ENCODE results near the gene SFRP5.
A peak's percentile ranks its signal among the peaks of the same experiment; 100 is the strongest.

Gene SFRP5

DNA sequence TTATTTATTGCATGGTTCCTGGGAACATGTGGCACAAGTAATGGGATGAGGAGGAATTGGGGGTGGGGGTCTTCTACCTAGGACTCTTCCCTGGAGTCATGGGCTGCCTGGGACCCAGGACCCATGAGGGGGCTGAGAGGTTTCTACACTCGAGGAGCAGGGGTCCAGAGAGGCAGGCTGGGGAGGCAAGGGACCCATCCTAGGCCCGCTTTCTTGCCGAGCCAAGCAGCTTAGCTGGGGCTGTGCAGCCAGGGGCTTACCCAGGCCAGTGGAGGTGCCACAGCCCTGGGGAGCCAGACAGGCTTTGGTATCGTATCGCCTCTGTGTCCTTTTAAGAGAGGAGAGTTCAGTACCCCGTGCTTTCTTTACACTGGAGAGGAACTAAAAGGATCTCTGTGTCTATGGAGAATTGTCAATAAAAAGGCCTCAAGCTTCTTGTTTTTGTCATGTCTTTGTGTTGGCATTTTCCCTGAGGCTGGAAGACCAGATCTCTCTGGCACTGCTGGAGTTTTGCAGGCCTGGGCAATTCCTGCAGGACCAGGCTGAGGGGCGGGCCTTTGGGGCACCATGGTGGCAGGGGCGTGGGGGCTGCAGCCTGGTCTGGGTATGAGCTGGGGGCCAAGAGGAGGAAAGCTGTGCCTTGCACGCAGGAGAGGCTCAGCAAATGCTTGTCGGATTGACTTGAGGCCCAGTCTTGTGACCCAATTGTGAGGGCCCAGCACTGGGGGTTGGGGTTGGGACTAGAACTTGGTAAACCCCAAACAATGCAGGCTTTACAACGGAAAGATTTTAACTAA is 11.1 kb downstream of the SFRP5 start:
- no peak for ATAC-seq
- TF ChIP-seq OSR1 (CRISPR knock-in tag; IDR thresholded peaks at IDR 0.05) (no peak), SNAI2 (CRISPR knock-in tag; IDR thresholded peaks at IDR 0.05) (no peak), TCF4 (CRISPR knock-in tag; IDR thresholded peaks at IDR 0.05; ENCODE audit: borderline replicate concordance) (no peak), ARNTL (CRISPR knock-in tag; IDR thresholded peaks at IDR 0.05; ENCODE audit: borderline replicate concordance, low read depth) (no peak), CSDC2 (CRISPR knock-in tag; IDR thresholded peaks at IDR 0.05) (no peak), BACH2 (CRISPR knock-in tag; IDR thresholded peaks at IDR 0.05; ENCODE audit: borderline replicate concordance) (no peak), TOX (CRISPR knock-in tag; IDR thresholded peaks at IDR 0.05; ENCODE audit: borderline replicate concordance) (no peak), ISL1 (CRISPR knock-in tag; IDR thresholded peaks at IDR 0.05) (no peak)
- TF ChIP-seq, protein P1, sequence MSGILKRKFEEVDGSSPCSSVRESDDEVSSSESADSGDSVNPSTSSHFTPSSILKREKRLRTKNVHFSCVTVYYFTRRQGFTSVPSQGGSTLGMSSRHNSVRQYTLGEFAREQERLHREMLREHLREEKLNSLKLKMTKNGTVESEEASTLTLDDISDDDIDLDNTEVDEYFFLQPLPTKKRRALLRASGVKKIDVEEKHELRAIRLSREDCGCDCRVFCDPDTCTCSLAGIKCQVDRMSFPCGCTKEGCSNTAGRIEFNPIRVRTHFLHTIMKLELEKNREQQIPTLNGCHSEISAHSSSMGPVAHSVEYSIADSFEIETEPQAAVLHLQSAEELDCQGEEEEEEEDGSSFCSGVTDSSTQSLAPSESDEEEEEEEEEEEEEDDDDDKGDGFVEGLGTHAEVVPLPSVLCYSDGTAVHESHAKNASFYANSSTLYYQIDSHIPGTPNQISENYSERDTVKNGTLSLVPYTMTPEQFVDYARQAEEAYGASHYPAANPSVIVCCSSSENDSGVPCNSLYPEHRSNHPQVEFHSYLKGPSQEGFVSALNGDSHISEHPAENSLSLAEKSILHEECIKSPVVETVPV (CRISPR knock-in tag; IDR thresholded peaks at IDR 0.05): no peak
- TF ChIP-seq, protein P2, sequence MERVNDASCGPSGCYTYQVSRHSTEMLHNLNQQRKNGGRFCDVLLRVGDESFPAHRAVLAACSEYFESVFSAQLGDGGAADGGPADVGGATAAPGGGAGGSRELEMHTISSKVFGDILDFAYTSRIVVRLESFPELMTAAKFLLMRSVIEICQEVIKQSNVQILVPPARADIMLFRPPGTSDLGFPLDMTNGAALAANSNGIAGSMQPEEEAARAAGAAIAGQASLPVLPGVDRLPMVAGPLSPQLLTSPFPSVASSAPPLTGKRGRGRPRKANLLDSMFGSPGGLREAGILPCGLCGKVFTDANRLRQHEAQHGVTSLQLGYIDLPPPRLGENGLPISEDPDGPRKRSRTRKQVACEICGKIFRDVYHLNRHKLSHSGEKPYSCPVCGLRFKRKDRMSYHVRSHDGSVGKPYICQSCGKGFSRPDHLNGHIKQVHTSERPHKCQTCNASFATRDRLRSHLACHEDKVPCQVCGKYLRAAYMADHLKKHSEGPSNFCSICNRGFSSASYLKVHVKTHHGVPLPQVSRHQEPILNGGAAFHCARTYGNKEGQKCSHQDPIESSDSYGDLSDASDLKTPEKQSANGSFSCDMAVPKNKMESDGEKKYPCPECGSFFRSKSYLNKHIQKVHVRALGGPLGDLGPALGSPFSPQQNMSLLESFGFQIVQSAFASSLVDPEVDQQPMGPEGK (CRISPR knock-in tag; IDR thresholded peaks at IDR 0.05; ENCODE audit: borderline replicate concordance): no peak
- TF ChIP-seq, protein P3, sequence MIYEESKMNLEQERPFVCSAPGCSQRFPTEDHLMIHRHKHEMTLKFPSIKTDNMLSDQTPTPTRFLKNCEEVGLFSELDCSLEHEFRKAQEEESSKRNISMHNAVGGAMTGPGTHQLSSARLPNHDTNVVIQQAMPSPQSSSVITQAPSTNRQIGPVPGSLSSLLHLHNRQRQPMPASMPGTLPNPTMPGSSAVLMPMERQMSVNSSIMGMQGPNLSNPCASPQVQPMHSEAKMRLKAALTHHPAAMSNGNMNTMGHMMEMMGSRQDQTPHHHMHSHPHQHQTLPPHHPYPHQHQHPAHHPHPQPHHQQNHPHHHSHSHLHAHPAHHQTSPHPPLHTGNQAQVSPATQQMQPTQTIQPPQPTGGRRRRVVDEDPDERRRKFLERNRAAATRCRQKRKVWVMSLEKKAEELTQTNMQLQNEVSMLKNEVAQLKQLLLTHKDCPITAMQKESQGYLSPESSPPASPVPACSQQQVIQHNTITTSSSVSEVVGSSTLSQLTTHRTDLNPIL (CRISPR knock-in tag; IDR thresholded peaks at IDR 0.05; ENCODE audit: low read depth): no peak

DNA sequence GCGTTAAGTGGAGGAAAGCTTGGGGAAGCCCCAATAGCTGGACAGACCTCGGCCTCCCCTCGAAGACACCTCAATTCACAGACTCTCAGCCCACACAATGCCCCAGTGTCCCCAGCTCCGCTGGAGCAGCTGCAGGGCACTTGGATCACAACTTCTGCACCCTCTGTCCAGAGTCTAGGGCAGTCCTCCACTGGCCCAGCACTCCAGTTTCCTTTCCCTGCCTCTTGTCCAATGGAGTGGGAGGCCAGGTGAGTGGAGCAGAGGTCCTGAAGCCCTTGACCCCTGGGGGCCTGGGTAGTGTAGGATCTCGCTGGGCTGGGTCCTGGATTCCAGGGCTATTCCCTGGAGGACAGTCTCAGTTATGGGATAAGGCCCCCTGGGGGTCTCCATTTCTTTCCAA is 11.9 kb downstream of the SFRP5 start:
- TF ChIP-seq, protein P2 (CRISPR knock-in tag; IDR thresholded peaks at IDR 0.05; ENCODE audit: borderline replicate concordance): no peak
- TF ChIP-seq, protein P1 (CRISPR knock-in tag; IDR thresholded peaks at IDR 0.05): no peak
- no peak for TF ChIP-seq BACH2 (CRISPR knock-in tag; IDR thresholded peaks at IDR 0.05; ENCODE audit: borderline replicate concordance)
- no peak for ATAC-seq

DNA sequence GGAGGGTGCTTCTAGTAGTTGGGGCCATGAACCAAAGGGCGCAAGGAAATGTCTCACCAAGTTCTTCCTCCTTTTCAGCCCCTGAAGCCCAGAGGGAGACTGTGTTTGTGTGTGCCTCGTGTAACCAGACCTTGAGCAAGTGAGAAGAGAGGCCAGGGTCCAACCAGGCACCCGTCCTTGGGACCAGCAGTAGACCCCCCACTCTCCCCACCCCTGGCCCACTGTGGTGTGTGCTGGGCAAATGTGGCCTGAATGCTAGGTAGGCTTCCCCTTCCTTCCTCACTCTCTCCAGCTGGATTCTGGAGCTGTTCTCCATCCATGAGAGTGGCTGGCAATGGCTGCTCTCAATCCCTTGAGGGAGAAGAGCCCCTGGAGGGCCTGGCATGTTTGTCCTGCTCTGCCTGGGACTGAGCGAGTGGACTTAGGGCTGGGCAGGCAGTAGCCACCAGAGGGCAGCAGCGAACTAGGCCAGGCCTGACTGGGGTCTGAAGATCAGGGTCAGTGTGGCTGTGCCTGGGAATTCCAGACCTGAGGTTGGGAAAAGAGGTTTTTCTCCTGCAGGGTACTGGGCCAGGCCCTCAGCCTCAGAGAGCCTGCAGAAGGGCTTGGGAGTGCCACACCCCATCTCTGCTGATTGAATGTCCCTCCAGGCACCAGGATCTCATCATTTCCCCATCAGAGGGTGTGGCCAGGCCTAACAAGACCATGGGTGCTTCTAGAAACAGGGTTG is 12.5 kb downstream of the SFRP5 start:
- peak; percentile 95 for ATAC-seq
- TF ChIP-seq, protein P2 (CRISPR knock-in tag; IDR thresholded peaks at IDR 0.05; ENCODE audit: borderline replicate concordance): no peak
- no peak for TF ChIP-seq ZNF565 (CRISPR knock-in tag; conservative IDR thresholded peaks at IDR 0.05; ENCODE audit: low read depth)
- TF ChIP-seq, protein P4, sequence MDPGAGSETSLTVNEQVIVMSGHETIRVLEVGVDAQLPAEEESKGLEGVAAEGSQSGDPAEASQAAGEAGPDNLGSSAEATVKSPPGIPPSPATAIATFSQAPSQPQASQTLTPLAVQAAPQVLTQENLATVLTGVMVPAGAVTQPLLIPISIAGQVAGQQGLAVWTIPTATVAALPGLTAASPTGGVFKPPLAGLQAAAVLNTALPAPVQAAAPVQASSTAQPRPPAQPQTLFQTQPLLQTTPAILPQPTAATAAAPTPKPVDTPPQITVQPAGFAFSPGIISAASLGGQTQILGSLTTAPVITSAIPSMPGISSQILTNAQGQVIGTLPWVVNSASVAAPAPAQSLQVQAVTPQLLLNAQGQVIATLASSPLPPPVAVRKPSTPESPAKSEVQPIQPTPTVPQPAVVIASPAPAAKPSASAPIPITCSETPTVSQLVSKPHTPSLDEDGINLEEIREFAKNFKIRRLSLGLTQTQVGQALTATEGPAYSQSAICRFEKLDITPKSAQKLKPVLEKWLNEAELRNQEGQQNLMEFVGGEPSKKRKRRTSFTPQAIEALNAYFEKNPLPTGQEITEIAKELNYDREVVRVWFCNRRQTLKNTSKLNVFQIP (CRISPR knock-in tag; IDR thresholded peaks at IDR 0.05; ENCODE audit: borderline replicate concordance, low read depth): no peak
- TF ChIP-seq BACH2 (CRISPR knock-in tag; IDR thresholded peaks at IDR 0.05; ENCODE audit: borderline replicate concordance): no peak
- no peak for TF ChIP-seq ZC3H10 (CRISPR knock-in tag; IDR thresholded peaks at IDR 0.05)
- no peak for TF ChIP-seq SNAI2 (CRISPR knock-in tag; IDR thresholded peaks at IDR 0.05)
- no peak for TF ChIP-seq ARNTL (CRISPR knock-in tag; IDR thresholded peaks at IDR 0.05; ENCODE audit: borderline replicate concordance, low read depth)
- TF ChIP-seq TOX (CRISPR knock-in tag; IDR thresholded peaks at IDR 0.05; ENCODE audit: borderline replicate concordance): no peak
- TF ChIP-seq ZNF8 (CRISPR knock-in tag; IDR thresholded peaks at IDR 0.05): no peak
- no peak for TF ChIP-seq ZNF70 (CRISPR knock-in tag; IDR thresholded peaks at IDR 0.05)
